ENCODE results near the gene DRD2.

GRCh38 chr11:113493206-113493605 lies 18.0 kb upstream of the DRD2 start:
- TF ChIP-seq FOXA2 (IDR thresholded peaks at IDR 0.05) (no peak), CTCF (IDR thresholded peaks at IDR 0.05; ENCODE audit: low read depth, low read length, missing input control) (no peak), EGR1 (IDR thresholded peaks at IDR 0.05; ENCODE audit: low read depth in 2 of 2) (no peak), MAX (IDR thresholded peaks at IDR 0.05) (no peak), RAD21 (IDR thresholded peaks at IDR 0.05) (no peak), RXRA (IDR thresholded peaks at IDR 0.05) (no peak), REST (IDR thresholded peaks at IDR 0.05) (no peak), ATF3 (IDR thresholded peaks at IDR 0.05) (no peak), JUND (IDR thresholded peaks at IDR 0.05) (no peak), FOXA1 (IDR thresholded peaks at IDR 0.05) (no peak), SP1 (IDR thresholded peaks at IDR 0.05) (no peak), GABPA (IDR thresholded peaks at IDR 0.05 in 1 of 2, conservative IDR thresholded peaks at IDR 0.05 in 1 of 2) (no peak), TAF1 (conservative IDR thresholded peaks at IDR 0.05) (no peak)
